Measurements from ENCODE around the gene HS6ST1. TPM values are rescaled to one million over a fixed set of nuclear protein-coding genes. Genes with fewer than 3 reads are reported as not detected.
A peak's percentile ranks its signal among the peaks of the same experiment; 100 is the strongest.

The HS6ST1 gene
- total RNA-seq, 2 donors from 2014 or later, result 19.0 to 25.8 TPM

DNA sequence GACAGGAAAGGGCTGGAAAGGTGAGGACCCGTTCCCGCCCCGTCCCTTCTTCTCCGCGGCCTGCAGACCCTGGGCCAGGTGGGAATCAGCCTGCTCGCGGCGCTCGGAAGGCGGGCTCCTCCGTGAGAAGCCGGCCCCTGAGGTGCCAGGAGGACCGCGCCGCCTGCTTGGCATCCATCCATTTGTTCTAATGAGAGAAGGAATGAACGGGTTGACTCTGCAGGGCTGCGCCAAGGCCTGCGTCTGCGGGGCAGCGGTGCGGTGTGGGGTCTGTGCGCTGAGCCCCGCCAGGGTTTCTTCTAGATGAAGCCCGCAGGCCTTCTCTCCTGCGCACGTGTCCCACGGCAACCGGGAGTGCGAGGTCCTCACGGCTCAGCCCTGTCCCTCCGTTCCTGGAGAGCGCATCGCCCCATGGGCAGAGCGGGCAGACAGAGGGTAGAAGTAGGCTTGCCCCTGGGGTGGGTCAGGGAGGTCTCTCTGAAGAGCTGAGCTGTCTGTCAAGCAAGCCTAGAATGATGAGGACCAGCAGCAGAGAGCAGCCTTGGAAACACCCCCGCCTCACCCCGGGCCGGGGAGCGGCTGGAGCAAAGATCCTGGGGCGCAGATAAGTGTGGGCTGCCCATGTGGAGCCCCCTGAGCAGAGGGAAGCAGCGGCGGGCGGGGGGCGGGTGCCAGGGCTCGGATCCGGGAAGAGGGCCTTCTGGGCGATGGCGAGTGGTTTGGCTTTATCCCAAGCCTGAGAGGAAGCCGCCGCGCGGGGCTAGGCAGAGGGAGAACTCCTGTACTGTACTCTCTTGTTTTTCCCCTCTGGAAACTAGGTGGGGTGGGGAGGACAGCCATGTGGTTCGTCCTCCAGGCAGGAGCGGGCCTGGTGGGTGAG, 27.9 kb upstream of the HS6ST1 start:
- H3K27ac ChIP-seq, result no peak overlapping the region
- peaks cover 0 to 21% of the 10 kb centered on the region in 2 donors for H3K4me1 ChIP-seq
- peaks cover 0 to 10% of the 10 kb centered on the region in 2 donors for H3K9me3 ChIP-seq
- peak; percentile 40 for DNase-seq (ENCODE audit: low spot score)
- TF ChIP-seq, protein P1, sequence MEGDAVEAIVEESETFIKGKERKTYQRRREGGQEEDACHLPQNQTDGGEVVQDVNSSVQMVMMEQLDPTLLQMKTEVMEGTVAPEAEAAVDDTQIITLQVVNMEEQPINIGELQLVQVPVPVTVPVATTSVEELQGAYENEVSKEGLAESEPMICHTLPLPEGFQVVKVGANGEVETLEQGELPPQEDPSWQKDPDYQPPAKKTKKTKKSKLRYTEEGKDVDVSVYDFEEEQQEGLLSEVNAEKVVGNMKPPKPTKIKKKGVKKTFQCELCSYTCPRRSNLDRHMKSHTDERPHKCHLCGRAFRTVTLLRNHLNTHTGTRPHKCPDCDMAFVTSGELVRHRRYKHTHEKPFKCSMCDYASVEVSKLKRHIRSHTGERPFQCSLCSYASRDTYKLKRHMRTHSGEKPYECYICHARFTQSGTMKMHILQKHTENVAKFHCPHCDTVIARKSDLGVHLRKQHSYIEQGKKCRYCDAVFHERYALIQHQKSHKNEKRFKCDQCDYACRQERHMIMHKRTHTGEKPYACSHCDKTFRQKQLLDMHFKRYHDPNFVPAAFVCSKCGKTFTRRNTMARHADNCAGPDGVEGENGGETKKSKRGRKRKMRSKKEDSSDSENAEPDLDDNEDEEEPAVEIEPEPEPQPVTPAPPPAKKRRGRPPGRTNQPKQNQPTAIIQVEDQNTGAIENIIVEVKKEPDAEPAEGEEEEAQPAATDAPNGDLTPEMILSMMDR (IDR thresholded peaks at IDR 0.05), result no peak
- no peak overlapping the region for H3K4me3 ChIP-seq
- H3K36me3 ChIP-seq, result no peaks in the 10 kb centered on the region
- H3K27me3 ChIP-seq, result no peaks in the 10 kb centered on the region

DNA sequence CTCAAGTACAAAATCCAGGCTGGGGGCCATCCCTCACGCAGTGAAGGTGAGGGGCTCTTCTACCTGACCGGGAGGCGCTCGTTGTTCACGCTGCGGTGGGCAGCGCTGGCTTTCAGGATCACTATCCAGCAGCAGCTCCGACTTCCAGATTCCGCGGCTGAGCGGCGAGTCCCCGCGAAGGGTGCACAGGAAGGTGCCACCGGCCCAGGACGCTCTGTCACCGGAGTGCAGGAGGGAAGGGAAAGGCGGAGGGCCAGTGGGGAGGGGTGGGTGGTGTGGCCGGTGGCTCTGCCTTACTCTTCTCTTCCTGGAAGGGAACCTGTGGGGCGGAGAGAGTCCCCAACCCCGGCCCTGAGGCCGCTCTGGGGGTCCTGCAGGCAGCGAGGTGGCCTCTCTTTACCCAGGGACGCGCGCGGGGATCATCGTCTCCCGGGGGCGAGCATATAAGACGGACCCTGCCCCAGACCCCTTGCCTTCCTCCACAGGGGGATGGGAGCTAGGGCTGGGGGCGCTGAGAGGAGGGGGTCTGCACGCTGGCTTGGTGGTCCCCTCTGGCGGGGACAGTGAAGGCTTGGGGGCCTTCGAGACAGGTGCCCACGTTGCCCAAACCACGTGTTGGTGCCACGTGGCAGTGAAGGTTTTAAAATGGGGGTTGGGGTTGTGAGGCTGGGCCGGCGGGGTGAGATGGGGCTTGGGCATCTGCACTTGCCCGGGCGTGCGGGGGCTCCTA, 26.9 kb upstream of the HS6ST1 start:
- Histone ChIP-seq H3K27ac (no peak overlapping the region), H3K4me1 (peaks cover 0 to 21% of the 10 kb centered on the region in 2 donors), H3K36me3 (no peaks in the 10 kb centered on the region), H3K27me3 (no peaks in the 10 kb centered on the region), H3K9me3 (peaks cover 0 to 8% of the 10 kb centered on the region in 2 donors), H3K4me3 (no peak overlapping the region)
- TF ChIP-seq, protein P1 (IDR thresholded peaks at IDR 0.05), result no peak
- peak; percentile 30 for DNase-seq (ENCODE audit: low spot score)

DNA sequence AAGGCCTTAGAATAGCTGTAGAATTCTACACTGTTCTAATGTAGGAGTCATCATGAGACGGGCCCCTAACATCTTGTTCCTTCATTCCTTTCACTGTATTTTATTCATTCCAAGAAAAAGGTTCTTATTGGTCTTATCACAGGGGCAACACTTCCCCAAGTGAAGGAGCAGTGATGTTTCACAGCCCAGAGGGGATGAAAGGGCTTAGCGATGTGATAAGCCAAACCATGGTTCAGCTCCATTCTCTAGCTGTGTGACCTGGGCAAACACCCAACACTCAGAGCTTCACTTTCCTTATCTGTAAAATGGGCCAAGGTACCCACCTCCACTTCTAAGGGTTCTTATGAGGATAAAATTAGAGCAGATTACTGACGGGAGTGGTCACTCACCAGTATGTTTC, 25.4 kb upstream of the HS6ST1 start:
- Histone ChIP-seq H3K4me1 (peaks cover 0 to 21% of the 10 kb centered on the region in 2 donors), H3K27me3 (no peaks in the 10 kb centered on the region), H3K36me3 (no peaks in the 10 kb centered on the region), H3K27ac (no peak overlapping the region), H3K9me3 (peaks cover 0 to 8% of the 10 kb centered on the region in 2 donors), H3K4me3 (no peak overlapping the region)
- DNase-seq (ENCODE audit: low spot score), result peak; percentile 26
- TF ChIP-seq, protein P1 (IDR thresholded peaks at IDR 0.05), result no peak

DNA sequence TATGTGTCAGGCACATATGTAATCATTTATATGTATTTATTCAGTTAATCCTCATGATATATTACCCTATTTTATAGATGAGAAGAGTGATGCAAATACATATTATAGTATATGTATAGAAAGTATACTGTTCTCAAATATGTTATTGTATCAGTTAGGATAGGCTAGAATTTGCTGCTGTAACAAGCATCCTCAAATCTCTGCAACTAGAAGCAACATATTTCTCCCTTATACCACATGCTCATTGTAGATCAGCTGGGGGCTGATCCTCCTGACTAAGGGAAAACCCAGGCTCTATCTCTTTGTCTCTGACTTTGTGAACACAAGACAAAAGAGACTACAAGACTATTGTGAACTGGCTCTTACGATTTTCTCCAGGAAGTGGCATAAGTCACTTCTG, 24.8 kb upstream of the HS6ST1 start:
- Histone ChIP-seq H3K4me3 (no peak overlapping the region), H3K27me3 (no peaks in the 10 kb centered on the region), H3K4me1 (peaks cover 0 to 16% of the 10 kb centered on the region in 2 donors), H3K36me3 (no peaks in the 10 kb centered on the region), H3K9me3 (peaks cover 0 to 8% of the 10 kb centered on the region in 2 donors), H3K27ac (no peak overlapping the region)
- TF ChIP-seq, protein P1 (IDR thresholded peaks at IDR 0.05), result no peak
- no peak for DNase-seq (ENCODE audit: low spot score)

DNA sequence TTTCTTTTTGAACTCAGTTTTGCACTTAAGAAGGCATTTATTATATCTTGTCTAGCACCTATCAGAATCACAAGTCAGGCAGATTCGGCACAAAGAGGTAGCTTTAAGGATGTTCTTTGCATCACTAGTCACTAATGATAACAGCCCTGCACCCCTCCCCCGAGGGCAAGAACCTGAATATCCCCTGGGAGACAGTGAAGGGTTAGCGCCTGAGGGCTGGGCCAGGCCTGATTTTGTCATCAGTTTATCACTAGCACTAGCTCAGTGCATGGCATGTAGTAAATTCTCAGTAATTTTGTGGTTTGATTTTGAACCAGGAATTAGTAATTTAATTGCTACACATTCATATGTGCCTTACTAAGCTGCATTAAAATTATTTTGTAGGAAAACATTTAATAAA, 23.9 kb upstream of the HS6ST1 start:
- peak; percentile 36 for DNase-seq (ENCODE audit: low spot score)
- peaks cover 0 to 8% of the 10 kb centered on the region in 2 donors for H3K9me3 ChIP-seq
- TF ChIP-seq, protein P1 (IDR thresholded peaks at IDR 0.05), result no peak
- peaks cover 0 to 7% of the 10 kb centered on the region in 2 donors for H3K4me1 ChIP-seq
- H3K36me3 ChIP-seq, result no peaks in the 10 kb centered on the region
- H3K27ac ChIP-seq, result no peak overlapping the region
- H3K4me3 ChIP-seq, result no peak overlapping the region
- H3K27me3 ChIP-seq, result no peaks in the 10 kb centered on the region

Measured in right atrium auricular region (tissue), 2 donors.